GM18858 (cell line): ENCODE data around the gene ARMC10.
"Not testable (repeated sequence)": the region's sequence is repeated elsewhere in the genome, so short reads cannot be mapped to it uniquely, and the experiment has no call there.

Experiments used
- ATAC-seq: cut with Tn5 transposase; IDR thresholded peaks from one replicate; pipeline ENCODE4 v1.9.1; 2021; ENCODE audit not compliant: unreplicated experiment

ARMC10 gene

DNA sequence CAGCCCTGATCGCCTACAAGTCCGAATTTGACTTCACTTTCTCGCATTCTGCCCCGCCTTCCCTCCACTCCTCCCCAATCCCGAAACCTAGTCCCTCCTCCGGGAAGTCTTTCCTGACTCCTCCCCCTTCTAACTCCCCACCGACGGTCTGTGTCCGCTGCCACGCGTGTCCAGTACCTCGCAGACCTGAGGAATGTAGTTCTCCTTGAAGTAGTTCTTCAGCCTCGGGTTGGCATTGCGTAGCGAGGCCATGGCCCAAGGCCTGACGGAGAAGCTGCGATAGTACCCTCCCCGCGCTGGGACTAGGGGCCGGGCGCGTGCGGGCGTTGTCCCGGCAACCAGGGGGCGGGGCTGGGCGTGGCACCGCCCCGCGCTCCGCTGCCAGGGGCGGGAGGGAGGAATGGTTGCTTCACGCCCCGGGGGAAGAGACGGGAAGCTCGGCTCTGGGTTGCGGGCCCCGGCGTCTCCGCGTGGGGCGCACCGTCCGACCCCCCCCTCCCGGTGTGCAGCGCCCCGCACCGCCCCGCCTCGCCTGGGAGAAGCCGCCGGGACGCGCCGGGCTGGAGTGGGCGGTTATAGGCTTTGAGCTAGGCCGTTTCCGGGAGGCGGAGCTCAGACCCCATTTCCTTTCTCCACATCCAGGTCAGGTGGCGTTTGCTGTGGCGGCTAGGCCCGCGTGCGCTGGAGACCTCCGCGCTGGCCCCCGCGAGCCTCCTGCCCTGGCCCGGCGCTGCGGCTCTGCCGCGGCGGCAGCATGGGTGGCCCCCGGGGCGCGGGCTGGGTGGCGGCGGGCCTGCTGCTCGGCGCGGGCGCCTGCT is at the start of gene ARMC10, which contains the start of gene FBXL13:
TSS of gene ARMC10 (plus strand) at position 622 of the 818 bp plus-strand sequence. CDS start at position 755, 133 bp downstream.
TSS of gene FBXL13 (minus strand) at position 278 of the 818 bp plus-strand sequence.
- peak; percentile 85 for ATAC-seq

DNA sequence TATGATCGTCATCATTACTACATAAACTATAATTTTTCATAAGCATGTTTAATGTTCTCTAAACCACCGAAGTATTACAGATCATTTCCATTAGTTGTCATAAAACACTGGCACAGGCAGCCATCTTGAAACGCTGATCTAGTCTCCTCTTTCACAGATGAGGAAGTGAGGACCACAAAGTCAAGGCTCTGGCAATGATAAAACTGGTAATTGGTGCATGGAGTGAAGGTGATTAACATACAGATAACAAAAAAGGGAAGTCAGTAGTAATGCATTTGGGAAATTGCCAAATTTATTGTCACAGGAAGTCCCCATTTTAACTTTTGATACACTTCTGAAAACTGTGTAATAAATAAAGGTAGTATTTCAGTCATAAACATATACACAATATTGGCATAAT is 49.6 kb upstream of the ARMC10 start:
- ATAC-seq, result no peak

DNA sequence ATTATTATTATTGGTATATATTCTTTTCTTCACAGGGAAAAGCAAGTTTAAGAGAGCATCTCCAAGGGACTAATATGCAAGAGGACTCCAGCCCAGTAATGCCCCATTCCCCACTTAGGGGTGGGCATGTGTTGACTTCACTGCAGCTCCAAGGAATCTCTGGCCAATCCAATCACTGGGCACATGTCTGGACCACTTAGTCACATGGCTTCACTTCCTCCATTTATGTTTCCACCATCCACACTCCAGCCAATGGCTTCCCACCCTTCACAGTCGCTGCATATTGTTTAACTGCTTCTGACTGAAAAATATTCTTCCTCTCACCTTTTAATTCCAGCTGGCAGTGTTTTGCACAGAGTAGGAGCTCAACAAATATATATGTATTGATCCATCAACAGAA is 43.9 kb upstream of the ARMC10 start:
- ATAC-seq, result no peak

DNA sequence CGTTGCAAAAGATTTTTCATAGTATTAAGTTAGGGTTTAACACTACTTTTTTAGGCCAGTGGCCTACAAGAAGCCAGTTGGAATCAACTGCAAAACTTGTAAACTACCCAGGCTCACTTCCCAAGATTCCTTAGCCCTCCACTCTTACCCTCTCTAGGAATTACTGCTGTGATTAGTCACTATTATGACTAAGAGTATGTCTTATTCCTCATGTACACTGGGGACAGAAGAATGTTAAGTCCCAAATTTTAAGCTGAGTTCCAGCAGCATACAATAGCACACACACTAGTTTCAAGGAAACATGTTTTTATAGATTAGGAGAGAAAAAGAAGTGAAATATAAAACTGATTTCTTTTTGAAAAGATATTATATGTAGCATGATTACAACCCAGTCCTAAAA is 43.2 kb upstream of the ARMC10 start:
- no peak for ATAC-seq

DNA sequence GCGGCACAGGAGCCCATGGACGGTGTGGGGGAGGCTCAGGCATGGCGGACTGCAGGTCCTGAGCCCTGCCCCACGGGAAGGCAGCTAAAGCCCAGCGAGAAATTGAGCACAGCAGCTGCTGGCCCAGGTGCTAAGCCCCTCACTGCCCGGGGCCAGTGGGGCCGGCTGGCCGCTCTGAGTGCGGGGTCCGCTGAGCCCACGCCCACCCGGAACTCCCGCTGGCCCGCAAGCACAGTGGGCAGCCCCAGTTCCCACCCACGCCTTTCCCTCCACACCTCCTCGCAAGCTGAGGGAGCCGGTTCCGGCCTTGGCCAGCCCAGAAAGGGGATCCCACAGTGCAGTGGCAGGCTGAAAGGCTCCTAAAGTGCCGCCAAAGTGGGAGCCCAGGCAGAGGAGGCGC is 40.6 kb upstream of the ARMC10 start:
- not testable (repeated sequence) for ATAC-seq

DNA sequence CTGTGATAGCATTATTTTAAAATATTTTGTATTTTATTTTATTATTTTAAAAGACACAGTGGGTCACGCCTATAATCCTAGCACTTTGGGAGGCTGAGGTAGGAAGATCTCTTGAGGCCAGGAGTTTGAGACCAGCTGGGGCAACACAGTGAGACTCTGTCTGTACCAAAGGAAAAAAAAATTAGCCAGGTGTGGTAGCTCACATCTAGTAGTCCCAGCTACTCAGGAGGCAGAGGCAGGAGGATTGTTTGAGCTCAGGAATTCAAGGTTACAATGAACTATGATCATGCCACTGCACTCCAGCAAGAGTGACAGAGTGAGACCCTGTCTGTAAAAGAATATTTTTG is 37.5 kb upstream of the ARMC10 start:
- ATAC-seq, result no peak

DNA sequence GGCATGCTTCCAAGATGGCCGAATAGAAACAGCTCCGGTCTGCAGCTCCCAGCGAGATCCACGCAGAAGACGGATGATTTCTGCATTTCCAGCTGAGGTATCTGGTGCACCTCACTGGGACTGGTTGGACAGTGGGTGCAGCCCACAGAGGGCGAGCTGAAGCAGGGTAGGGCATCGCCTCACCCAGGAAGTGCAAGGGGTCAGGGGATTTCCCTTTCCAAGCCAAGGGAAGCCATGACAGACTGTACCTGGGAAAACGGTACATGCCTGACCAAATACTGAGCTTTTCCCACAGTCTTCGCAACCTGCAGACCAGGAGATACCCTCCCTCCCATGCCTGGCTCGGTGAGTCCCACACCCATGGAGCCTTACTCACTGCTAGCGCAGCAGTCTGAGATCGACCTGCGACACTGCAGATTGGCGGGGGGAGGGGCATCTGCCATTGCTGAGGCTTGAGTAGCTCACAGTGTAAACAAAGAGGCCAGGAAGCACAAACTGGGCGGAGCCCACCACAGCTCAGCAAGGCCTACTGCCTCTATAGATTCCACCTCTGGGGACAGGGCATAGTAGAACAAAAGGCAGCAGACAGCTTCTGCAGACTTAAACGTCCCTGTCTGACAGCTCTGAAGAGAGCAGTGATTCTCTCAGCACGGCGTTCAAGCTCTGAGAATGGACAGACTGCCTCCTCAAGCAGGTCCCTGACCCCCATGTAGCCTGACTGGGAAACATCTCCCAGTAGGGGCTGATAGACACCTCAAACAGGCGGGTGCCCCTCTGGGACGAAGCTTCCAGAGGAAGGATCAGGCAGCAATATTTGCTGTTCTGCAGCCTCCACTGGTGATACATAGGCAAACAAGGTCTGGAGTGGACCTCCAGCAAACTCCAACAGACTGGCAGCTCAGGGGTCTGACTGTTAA is 36.9 kb upstream of the ARMC10 start:
- not testable (repeated sequence) for ATAC-seq

DNA sequence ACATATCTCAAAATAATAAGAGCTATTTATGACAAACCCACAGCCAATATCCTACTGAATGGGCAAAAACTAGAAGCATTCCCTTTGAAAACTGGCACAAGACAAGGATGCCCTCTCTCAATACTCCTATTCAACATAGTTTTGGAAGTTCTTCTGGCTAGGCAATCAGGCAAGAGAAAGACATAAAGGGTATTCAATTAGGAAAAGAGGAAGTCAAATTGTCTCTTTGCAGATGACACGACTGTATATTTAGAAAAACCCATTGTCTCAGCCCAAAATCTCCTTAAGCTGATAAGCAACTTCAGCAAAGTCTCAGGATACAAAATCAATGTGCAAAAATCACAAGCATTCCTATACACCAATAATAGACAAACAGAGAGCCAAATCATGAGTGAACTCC is 33.1 kb upstream of the ARMC10 start:
- not testable (repeated sequence) for ATAC-seq

DNA sequence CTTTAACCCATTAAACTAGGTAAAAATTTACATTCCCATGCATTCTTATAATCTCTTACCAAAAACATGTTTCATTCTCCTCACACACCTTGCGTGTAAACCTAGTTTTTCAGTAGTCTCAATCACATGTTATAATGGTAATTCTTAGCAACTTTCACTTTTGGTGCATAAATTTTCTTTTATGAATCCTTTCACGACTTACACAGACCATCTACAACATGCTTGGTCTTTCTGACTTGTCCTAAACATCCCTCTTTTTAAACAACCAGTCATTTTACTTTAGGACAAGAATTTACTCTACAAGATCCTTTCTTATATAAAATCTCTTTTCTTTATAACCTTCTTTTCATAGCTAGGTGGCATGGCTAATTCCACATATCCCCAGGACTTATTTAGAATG is 26.1 kb upstream of the ARMC10 start:
- no peak for ATAC-seq

DNA sequence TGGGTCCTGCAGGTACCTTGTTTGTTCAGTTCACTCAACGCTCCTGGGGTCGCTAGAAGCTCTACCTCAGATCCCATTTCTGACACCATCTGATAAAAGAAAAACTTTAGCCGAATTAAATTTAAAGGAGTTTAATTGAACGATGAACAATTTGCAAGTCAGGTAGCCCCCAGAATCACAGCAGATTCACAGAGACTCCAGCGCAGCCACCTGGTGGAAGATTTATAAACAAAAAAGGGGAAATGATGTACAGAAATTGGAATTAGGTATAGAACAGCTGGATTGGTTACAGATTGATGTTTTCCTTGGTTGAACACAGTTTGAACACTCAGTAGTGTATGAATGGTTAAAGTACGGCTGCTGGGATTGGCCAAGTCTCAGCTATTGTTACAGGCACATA is 23.4 kb upstream of the ARMC10 start:
- ATAC-seq, result no peak

DNA sequence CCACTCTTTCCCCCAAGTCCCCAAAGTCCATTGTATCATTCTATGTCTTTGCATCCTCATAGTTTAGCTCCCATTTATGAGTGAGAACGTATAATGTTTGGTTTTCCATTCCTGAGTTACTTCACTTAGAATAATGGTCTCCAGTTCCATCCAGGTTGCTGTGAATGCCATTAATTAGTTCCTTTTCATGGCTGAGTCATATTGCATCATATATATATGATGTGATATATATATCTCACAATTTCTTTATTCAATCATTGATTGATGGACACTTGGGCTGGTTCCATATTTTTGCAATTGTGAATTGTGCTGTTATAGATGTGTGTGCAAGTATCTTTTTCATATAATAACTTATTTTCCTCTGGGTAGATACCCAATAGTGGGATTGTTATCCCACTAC is 18.9 kb upstream of the ARMC10 start:
- ATAC-seq, result not testable (repeated sequence)

DNA sequence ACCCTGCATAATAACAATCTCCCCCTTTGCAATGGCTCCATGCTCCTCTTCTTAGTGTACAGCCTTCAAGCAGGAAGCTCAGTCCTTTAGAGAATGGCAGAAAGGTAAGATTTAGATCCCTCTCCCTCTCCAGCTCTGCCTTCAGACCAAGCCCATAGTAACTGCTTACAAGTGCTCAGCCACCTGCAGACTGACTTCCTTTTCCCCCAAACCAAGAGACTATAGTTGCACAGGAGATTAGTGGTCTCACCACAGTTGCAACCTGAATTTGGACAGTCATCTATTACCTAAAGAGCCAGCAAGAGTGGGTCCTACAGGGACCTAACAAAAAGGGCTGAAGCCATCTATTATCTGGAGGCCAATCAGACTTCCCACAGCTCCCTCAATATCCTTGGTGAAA is 16.8 kb upstream of the ARMC10 start:
- no peak for ATAC-seq

DNA sequence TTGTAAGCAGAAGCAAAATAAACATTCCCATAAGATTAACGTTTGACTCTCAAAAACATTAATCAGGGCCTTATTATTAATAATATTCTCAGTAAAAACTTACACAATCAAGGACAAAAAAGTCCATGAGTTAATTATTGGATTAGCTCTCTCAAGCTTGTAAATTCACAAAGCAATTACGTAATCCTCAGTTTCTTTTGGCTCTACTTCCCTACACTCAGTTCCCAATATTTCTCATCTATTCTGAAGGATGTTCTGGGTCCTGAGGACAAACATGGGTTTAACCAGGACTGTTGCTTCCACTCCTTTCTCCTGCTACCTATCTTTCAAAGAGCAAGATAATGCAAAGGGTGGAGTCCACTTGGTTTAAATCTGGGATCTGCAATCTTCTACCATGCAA is 15.5 kb upstream of the ARMC10 start:
- ATAC-seq, result no peak

DNA sequence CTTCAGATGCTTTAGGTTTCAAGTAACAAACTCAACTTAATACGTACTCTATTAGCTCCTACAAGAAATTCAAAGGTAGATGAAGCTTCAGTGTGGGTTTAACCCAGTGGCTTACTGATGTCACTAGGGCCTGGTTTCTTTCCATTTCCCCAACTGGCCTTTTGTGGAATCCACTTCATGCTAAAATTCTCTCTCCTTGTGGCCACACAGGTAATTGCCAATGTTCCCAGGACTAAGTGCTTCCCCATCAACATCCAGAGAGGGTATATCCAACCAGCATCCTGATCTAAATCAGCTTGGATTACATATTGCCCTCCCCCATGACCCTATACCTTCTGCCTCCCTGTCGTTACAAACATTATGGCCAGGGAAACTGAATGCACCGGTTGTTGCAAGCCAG is 11.0 kb upstream of the ARMC10 start:
- ATAC-seq, result no peak

DNA sequence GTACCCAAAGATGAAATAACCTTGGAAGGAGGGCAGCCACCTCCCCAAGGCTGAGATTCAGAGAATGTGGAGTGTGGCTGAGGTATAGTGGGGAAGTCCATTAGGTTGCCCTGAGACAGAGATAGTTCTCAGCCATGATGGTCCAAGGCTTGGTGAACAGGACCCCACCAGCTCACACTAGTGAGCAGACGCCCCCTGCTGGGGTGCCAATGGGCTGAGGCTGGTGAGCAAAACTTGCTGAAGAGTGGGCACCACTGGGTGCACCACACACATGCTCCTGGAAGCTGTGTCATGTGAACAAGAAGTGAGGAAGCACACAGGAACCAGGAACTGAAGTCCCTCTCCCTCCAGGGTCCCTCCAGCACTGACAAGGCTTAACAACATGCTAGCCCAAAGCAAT is 9.3 kb upstream of the ARMC10 start:
- ATAC-seq, result no peak

DNA sequence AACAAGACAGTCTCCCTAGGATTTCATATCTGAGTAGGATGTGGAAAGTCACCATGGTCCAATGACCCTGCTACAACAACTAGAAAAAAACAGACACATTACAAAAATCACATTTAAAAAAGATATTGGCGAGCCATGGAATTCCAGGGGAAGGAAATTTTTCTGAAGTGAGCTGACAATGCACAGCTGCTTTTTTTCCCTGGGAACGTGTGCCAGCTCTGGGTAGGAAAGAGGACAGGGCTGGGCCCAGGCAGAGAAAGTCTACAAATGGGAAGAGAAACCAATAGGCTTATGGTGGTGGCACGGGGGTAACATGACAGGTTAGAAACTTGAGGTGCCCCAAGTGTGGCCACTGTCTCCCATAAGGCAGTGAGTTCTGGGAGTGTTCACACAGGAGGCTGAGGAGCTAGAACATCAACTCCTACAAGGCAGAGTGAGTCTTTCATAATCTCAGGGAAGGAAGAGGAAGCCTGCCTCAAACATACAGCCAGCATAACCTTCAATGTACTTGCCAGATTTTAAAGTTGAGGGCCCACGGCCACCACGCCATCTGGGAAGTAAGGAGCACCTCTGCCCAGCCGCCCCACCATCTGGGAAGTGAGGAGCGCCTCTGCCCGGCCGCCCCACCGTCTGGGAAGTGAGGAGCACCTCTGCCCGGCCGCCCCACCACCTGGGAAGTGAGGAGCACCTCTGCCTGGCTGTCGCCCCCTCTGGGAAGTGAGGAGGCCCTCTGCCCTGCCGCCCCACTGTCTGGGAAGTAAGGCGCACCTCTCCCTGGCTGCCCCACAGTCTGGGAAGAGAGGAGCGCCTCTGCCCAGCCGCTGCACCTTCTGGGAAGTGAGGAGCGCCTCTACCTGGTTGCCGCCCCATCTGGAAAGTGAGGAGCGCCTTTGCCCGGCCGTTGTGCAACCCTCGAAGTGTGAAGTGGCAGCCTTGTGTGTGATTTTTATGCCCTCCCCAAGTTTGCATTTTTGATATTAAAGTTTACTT is 6.2 kb upstream of the ARMC10 start:
- no peak for ATAC-seq

DNA sequence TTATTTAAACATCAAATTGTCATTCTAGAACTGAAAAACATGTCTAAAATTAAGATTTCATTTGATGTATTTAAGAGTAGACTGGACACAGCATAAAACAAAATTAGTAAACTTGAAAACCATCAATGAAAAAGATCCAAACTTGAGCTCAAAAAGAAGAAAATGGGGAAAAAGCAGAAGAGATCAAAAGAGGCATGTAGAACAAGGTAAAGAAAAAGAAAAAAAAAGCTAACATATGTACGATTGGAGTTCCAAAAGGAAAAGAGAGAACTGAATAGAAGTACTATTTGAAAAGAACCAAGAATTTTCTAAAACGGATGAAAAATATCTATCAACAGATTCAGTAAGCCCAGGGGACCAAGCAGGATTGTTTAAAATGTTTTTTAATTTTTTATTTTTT is 3.9 kb upstream of the ARMC10 start:
- ATAC-seq, result no peak

DNA sequence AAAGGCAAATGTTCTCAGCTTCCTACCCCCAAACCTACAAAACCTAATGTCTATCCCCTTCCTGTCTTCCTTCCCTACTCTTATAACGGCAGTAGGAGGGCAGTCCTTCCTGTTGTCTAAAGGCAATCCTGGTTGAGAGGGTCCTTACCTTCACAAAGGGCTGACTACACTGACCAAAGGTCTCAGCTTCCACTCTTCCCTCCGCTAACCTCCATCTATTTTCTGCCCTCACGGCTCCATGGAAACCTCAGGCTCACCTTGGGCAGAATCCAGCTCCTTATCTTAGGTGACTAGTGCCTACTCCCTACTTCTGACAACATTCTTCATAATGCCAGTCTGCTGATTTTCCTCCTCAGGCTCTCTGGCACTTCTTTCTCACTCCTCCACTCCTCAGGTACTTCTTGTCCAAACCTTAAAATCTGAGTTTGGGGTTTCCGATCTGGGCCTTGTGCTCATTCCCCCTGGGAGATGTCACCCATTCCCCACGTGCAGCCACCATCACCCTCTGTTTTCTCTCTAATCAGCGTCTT is 886 bp upstream of the ARMC10 start:
- ATAC-seq, result no peak

DNA sequence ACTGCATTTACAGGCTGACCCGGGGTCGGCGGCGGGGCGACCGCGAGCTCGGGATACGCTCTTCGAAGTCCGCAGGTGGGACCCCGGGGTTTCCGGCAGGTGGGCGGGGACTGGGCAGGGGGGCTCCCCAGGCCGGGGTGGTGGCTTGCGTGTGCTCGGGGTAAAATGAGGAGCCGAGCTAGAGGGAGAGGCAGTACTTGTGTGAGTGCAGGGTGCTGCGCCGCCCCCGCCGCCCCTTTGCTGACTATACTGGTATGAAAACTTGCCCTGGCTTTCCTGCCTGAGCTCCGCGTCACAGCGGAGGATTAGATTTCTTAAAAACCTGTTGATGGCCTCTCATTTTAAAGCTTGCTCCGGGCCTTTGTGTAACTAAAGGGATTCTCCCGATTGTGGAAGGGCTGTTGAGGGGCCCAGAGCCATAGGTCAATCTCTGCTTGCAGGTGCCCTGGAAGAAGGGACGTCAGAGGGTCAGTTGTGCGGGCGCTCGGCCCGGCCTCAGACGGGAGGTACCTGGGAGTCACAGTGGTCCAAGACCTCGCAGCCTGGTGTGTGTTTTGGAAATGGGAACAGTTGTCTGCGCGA is 488 bp downstream of the ARMC10 start:
- ATAC-seq, result peak; percentile 32

DNA sequence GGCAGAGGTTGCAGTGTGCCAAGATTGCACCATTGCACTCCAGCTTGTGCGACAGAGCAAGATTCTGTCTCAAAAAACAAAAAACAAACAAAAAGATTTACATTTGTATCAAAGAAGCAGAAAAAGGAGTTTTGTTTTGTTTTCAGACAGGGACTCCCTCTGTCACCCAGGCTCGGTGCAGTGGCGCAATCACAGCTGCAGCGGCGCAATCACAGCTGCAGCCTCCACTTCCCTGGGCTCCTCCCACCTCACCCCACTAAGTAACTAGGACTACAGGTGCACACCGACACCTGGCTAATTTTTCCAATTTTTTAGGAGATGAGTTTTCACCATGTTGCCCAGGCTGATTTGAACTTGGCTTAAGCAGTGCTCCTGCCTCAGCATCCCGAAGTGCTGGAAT is 1.8 kb downstream of the ARMC10 start:
- ATAC-seq, result no peak
